Ovary (tissue), 3 donors: ENCODE data around the gene ETV4.

Experiments used
- CTCF ChIP-seq, 3 donors: fragments of 450-650 bp in 2 of 3; fragments of 200-600 bp in 1 of 3; IDR thresholded peaks; one replicate each; pipeline versions ENCODE4 v1.5.1 to v1.8.0; 2016 to 2022; ENCODE audit warnings: antibody characterized with exemption in 3 of 3, mild to moderate bottlenecking in 1 of 3
- EP300 ChIP-seq: sonication (generic); formaldehyde crosslinking; IDR thresholded peaks from one replicate; pipeline ENCODE4 v1.6.1; 2017; ENCODE audit warnings: antibody characterized with exemption
- POLR2A ChIP-seq: fragments of 450-650 bp; IDR thresholded peaks from one replicate; pipeline ENCODE4 v1.6.1; 2017; ENCODE audit warnings: antibody characterized with exemption, mild to moderate bottlenecking, moderate library complexity
- donor health status: DM: no; HTN: no; CAD: no.

GRCh38 chr17:43588664-43589435 is 42.7 kb upstream of the ETV4 start:
- no peak for TF ChIP-seq CTCF (IDR thresholded peaks at IDR 0.05)
- TF ChIP-seq EP300, result no peak
- TF ChIP-seq POLR2A, result no peak
